GM19025 (cell line): Measurements from ENCODE around the gene SPSB4.

Experiments used
- ATAC-seq: cut with Tn5 transposase; IDR thresholded peaks from one replicate; pipeline ENCODE4 v1.9.1; 2021; ENCODE audit warnings: mild to moderate bottlenecking, low read depth, moderate library complexity; ENCODE audit not compliant: unreplicated experiment

The SPSB4 gene

GRCh38 chr3:141073580-141073979 lies 22.4 kb downstream of the SPSB4 start:
- ATAC-seq = no peak

- no peak for ATAC-seq
Measured at GRCh38 chr3:141074529-141074928, 23.4 kb downstream of the SPSB4 start.

GRCh38 chr3:141076036-141076773 lies 25.1 kb downstream of the SPSB4 start:
- no peak for ATAC-seq

GRCh38 chr3:141076797-141077571 lies 25.8 kb downstream of the SPSB4 start:
- ATAC-seq = no peak

GRCh38 chr3:141077631-141078030 lies 26.5 kb downstream of the SPSB4 start:
- ATAC-seq = no peak

GRCh38 chr3:141078200-141078599 lies 27.1 kb downstream of the SPSB4 start:
- no peak for ATAC-seq

GRCh38 chr3:141080431-141080830 lies 29.3 kb downstream of the SPSB4 start:
- no peak for ATAC-seq

- ATAC-seq = no peak
Measured at GRCh38 chr3:141081141-141081795, 30.1 kb downstream of the SPSB4 start.

GRCh38 chr3:141082064-141082463 lies 30.9 kb downstream of the SPSB4 start:
- no peak for ATAC-seq

GRCh38 chr3:141083226-141083625 lies 32.1 kb downstream of the SPSB4 start:
- no peak for ATAC-seq

- ATAC-seq = no peak
Measured at GRCh38 chr3:141083836-141084649, 32.9 kb downstream of the SPSB4 start.

GRCh38 chr3:141085343-141086070 lies 34.4 kb downstream of the SPSB4 start:
- no peak for ATAC-seq

- no peak for ATAC-seq
Measured at GRCh38 chr3:141086188-141086587, 35.0 kb downstream of the SPSB4 start.

- ATAC-seq = no peak
Measured at GRCh38 chr3:141087076-141087777, 36.1 kb downstream of the SPSB4 start.

GRCh38 chr3:141087778-141088130 lies 36.6 kb downstream of the SPSB4 start:
- ATAC-seq = no peak

- ATAC-seq = no peak
Measured at GRCh38 chr3:141089339-141090152, 38.4 kb downstream of the SPSB4 start.

GRCh38 chr3:141091426-141091825 lies 40.3 kb downstream of the SPSB4 start:
- no peak for ATAC-seq

GRCh38 chr3:141092663-141093062 lies 41.5 kb downstream of the SPSB4 start:
- no peak for ATAC-seq

GRCh38 chr3:141093397-141093796 lies 42.2 kb downstream of the SPSB4 start:
- no peak for ATAC-seq
